CD8-positive, alpha-beta memory T cell (primary cell): ENCODE results near the gene TES. TPM values are rescaled to one million over a fixed set of nuclear protein-coding genes. Genes with fewer than 3 reads are reported as not detected.

Experiments used
- CTCF ChIA-PET: fragments of 350-600 bp; sonication (Branson Sonifier 250); formaldehyde crosslinking; loops from one replicate; lab custom pipeline; 2021; ENCODE audit warnings: antibody characterized with exemption; lab: Charles Lee
- POLR2A ChIA-PET: fragments of 350-600 bp; sonication (Branson Sonifier 250); formaldehyde crosslinking; loops from one replicate; lab custom pipeline; 2021; ENCODE audit warnings: antibody characterized with exemption; lab: Charles Lee
- DNase-seq, 5 donors: peaks; one replicate each; pipeline versions ENCODE4 v3.0.0 to v3.0.0-alpha.2; 2020 to 2022; ENCODE audit warnings: mixed read lengths in 1 of 5
- H3K27ac ChIP-seq: one replicate; pipeline ENCODE4 v1.7.0; 2013; ENCODE audit warnings: low read depth, mild to moderate bottlenecking, low read length, moderate library complexity
- H3K27me3 ChIP-seq: 2 replicates; pipeline ENCODE4 v1.7.0; 2013; ENCODE audit warnings: low read length, mild to moderate bottlenecking; ENCODE audit not compliant: insufficient read depth, poor library complexity, severe bottlenecking
- H3K36me3 ChIP-seq: 2 replicates; pipeline ENCODE4 v1.7.0; 2013; ENCODE audit warnings: mild to moderate bottlenecking, low read length, moderate library complexity; ENCODE audit not compliant: insufficient read depth
- H3K4me1 ChIP-seq: 2 replicates; pipeline ENCODE4 v1.7.0; 2013; ENCODE audit warnings: mild to moderate bottlenecking, low read length, moderate library complexity; ENCODE audit not compliant: insufficient read depth
- H3K4me3 ChIP-seq: 2 replicates; pipeline ENCODE4 v1.7.0; 2013; ENCODE audit warnings: mild to moderate bottlenecking, low read length
- H3K9me3 ChIP-seq: 2 replicates; pipeline ENCODE4 v1.7.0; 2013; ENCODE audit warnings: mild to moderate bottlenecking, low read length
- H3K27ac Mint-ChIP-seq, 8 donors: one replicate each; pipeline ENCODE4 v1.8.0; 2020 to 2021; ENCODE audit warnings: mixed read lengths in 8 of 8, mild to moderate bottlenecking in 6 of 8, inconsistent platforms in 3 of 8, moderate library complexity in 3 of 8
- H3K27me3 Mint-ChIP-seq, 2 donors: one replicate each; pipeline ENCODE4 v1.8.0; 2020 to 2021; ENCODE audit warnings: mixed read lengths in 2 of 2, mild to moderate bottlenecking in 1 of 2, moderate library complexity in 1 of 2
- H3K36me3 Mint-ChIP-seq, 3 donors: one replicate each; pipeline ENCODE4 v1.8.0; 2020 to 2021; ENCODE audit warnings: mixed read lengths in 3 of 3, inconsistent platforms in 1 of 3, mild to moderate bottlenecking in 1 of 3
- H3K4me1 Mint-ChIP-seq, 3 donors: one replicate each; pipeline ENCODE4 v1.8.0; 2020 to 2021; ENCODE audit warnings: mixed read lengths in 3 of 3, inconsistent platforms in 1 of 3, mild to moderate bottlenecking in 1 of 3
- H3K4me3 Mint-ChIP-seq, 7 donors: one replicate each; pipeline ENCODE4 v1.8.0; 2020 to 2021; ENCODE audit warnings: mixed read lengths in 7 of 7, mild to moderate bottlenecking in 6 of 7, moderate library complexity in 4 of 7, inconsistent platforms in 2 of 7
- H3K9me3 Mint-ChIP-seq, 5 donors: one replicate each; pipeline ENCODE4 v1.8.0; 2020 to 2022; ENCODE audit warnings: mixed read lengths in 5 of 5, mild to moderate bottlenecking in 3 of 5, moderate library complexity in 2 of 5, inconsistent platforms in 1 of 5
- polyA plus RNA-seq: library from polyadenylated mRNA; unstranded; fragments of 300-500 nt; fragmentation: Illumina TruSeq; gene quantifications from one replicate; pipeline ENCODE4 v1.2.3, GENCODE V29; 2021
- total RNA-seq, 2 experiments: library from RNA; stranded (reverse); gene quantifications; one replicate each; pipeline ENCODE4 v1.2.3, GENCODE V29; 2021

TES gene
- total and polyA plus RNA-seq, 3 experiments from 2014 or later, result 58.4 to 193 (median 59.0) TPM

DNA sequence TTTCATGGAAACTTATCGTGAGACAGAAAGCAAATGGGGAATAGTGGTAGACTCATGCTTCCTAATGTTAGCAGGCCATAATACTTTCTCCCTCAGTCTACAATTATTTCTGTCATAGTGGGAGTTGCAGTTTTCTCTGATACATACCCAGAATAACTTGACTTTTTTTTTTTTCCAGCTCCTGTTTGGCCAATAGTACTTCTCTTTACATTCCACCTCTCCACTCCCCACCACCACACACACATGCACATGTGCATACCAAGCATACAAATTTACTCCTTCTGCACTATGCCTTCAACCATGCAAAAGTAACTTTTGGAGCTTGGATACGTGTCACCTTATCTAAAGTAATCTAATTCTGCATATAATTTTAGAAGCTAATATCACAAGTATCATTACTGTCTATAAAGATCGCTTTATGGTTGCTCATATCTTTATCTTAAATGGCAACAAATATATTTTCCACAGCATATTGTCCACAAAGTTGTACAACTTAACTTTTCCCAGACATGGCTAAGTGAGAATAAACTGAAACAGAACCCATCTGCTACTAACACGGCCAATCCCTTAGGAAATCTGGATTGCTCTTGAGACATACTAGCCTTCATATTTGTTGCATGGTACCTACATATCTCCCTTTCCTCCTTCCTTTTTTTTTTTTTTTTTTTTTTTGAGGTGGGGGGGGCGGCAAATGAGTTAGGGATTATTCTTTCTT, 49.0 kb downstream of the TES start:
- no peak for DNase-seq
- peaks cover 0 to 2% of the 10 kb centered on the region in 2 donors for H3K27me3 Mint-ChIP-seq
- POLR2A ChIA-PET, result interaction anchor here (0.7 to 1.0 kb wide), 2 partner anchors 29 to 266 kb away, joined by 3 to 10 read pairs; partner anchors contain the start of gene CAV1

DNA sequence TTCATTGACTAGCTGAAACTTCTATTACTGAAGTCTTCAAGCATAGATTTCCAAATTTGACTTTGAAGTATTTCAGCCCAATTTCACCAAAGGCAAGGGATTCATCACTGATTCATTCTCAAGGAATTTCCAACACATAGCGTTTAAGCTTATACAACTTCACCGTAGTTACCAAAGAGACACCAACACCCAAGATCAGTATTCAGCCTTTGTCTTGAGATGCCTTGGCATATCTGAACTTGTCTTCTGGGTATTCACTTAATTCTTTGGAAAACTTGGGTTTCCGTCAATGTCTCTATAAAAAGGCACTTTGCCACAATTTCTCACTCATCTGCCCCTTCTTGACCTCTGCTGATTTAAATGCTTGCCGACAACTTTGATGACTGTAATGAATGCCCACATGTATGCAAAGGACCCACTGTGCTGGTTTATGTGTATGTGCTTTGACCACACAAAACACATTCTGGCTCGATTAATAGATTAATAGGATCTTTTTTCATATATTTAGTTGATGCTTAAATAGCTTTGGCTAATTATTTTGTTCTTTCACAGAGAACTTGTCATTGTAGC, 49.6 kb downstream of the TES start:
- Mint-ChIP-seq H3K4me3 (no peak overlapping the region), H3K4me1 (peaks cover 7 to 16% (median 11%) of the 10 kb centered on the region in 3 donors), H3K27ac (no peak overlapping the region), H3K36me3 (peaks cover 4 to 44% (median 9%) of the 10 kb centered on the region in 3 donors), H3K27me3 (peaks cover 0 to 2% of the 10 kb centered on the region in 2 donors), H3K9me3 (no peaks in the 10 kb centered on the region)
- Histone ChIP-seq H3K27me3 (no peaks in the 10 kb centered on the region), H3K36me3 (peaks cover 8% of the 10 kb centered on the region), H3K27ac (no peak overlapping the region), H3K4me1 (no peaks in the 10 kb centered on the region), H3K4me3 (no peak overlapping the region), H3K9me3 (no peaks in the 10 kb centered on the region)
- ChIA-PET CTCF (interaction anchor here (0.8 to 2.6 kb wide), 11 partner anchors 7 to 331 kb away, joined by 3 to 21 read pairs (median 4); partner anchors contain the start of gene TES), POLR2A (interaction anchor here (0.7 to 1.0 kb wide), 2 partner anchors 30 to 265 kb away, joined by 3 to 10 read pairs; partner anchors contain the start of gene CAV1)
- no peak for DNase-seq

More for the DNA sequence above, 49.0 kb downstream of the TES start:
- H3K9me3 Mint-ChIP-seq, result no peaks in the 10 kb centered on the region
- H3K27me3 ChIP-seq, result no peaks in the 10 kb centered on the region
- no peaks in the 10 kb centered on the region for H3K4me1 ChIP-seq
- H3K27ac Mint-ChIP-seq, result peak overlapping the region in 6 of 8 donors; percentile 10 to 63 (median 35)
- no peak overlapping the region for H3K27ac ChIP-seq
- H3K4me1 Mint-ChIP-seq, result peaks cover 7 to 17% (median 11%) of the 10 kb centered on the region in 3 donors
- peaks cover 4 to 47% (median 10%) of the 10 kb centered on the region in 3 donors for H3K36me3 Mint-ChIP-seq
- H3K36me3 ChIP-seq, result peaks cover 8% of the 10 kb centered on the region
- peak overlapping the region in 1 of 7 donors; percentile 46 for H3K4me3 Mint-ChIP-seq
- H3K4me3 ChIP-seq, result no peak overlapping the region
- H3K9me3 ChIP-seq, result no peaks in the 10 kb centered on the region
- CTCF ChIA-PET, result interaction anchor here (0.9 to 2.6 kb wide), 15 partner anchors 8 to 332 kb away, joined by 3 to 21 read pairs (median 4); partner anchors contain the start of gene TES

DNA sequence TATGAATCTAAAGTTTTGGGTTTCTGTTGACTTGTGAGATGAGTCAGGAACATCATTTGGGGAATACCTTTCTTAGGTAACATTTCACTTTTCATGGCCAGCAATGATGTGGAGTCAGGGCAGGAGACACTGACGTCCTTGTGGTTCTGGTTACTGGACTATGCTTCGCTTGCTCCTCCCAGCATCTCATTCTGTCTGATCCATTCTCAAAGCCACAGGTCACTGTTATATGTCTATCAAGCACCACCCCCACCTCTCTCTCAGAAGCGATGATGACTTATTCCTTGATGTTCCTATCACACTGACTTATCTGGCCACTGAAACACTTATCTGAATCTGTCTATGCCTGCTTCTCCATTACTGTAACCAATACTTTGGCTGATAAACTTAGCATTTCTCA, 51.6 kb downstream of the TES start:
- no peaks in the 10 kb centered on the region for H3K4me1 ChIP-seq
- peaks cover 8% of the 10 kb centered on the region for H3K36me3 ChIP-seq
- H3K27me3 ChIP-seq, result no peaks in the 10 kb centered on the region
- H3K27me3 Mint-ChIP-seq, result peaks cover 3 to 12% of the 10 kb centered on the region in 2 donors
- no peak overlapping the region for H3K27ac ChIP-seq
- H3K4me3 ChIP-seq, result no peak overlapping the region
- H3K9me3 Mint-ChIP-seq, result no peaks in the 10 kb centered on the region
- H3K27ac Mint-ChIP-seq, result peak overlapping the region in 2 of 8 donors; percentile 27 to 57
- no peak overlapping the region for H3K4me3 Mint-ChIP-seq
- H3K4me1 Mint-ChIP-seq, result peaks cover 7 to 14% (median 11%) of the 10 kb centered on the region in 3 donors
- ChIA-PET CTCF (no interaction called here), POLR2A (no interaction called here)
- peaks cover 4 to 25% (median 7%) of the 10 kb centered on the region in 3 donors for H3K36me3 Mint-ChIP-seq
- DNase-seq, result no peak
- no peaks in the 10 kb centered on the region for H3K9me3 ChIP-seq

- Histone ChIP-seq H3K36me3 (no peaks in the 10 kb centered on the region), H3K4me3 (no peak overlapping the region), H3K27ac (no peak overlapping the region), H3K4me1 (no peaks in the 10 kb centered on the region), H3K27me3 (no peaks in the 10 kb centered on the region), H3K9me3 (no peaks in the 10 kb centered on the region)
- Mint-ChIP-seq H3K4me1 (no peaks in the 10 kb centered on the region), H3K36me3 (no peaks in the 10 kb centered on the region), H3K9me3 (no peaks in the 10 kb centered on the region), H3K27ac (no peak overlapping the region), H3K4me3 (no peak overlapping the region), H3K27me3 (peaks cover 11 to 29% of the 10 kb centered on the region in 2 donors)
- DNase-seq, result no peak
- POLR2A ChIA-PET, result no interaction called here
- CTCF ChIA-PET, result interaction anchor here (1.0 kb wide), 1 partner anchor 260 kb away, joined by 5 read pairs; no protein-coding TSS in a partner anchor
These were observed 55.5 kb downstream of the TES start for GRCh38 chr7:116265881-116266280.

- no peak overlapping the region for H3K4me3 Mint-ChIP-seq
- H3K4me3 ChIP-seq, result no peak overlapping the region
- H3K4me1 Mint-ChIP-seq, result no peaks in the 10 kb centered on the region
- no peaks in the 10 kb centered on the region for H3K9me3 ChIP-seq
- H3K27me3 Mint-ChIP-seq, result peaks cover 11 to 40% of the 10 kb centered on the region in 2 donors
- H3K9me3 Mint-ChIP-seq, result no peaks in the 10 kb centered on the region
- ChIA-PET CTCF (no interaction called here), POLR2A (no interaction called here)
- no peak overlapping the region for H3K27ac Mint-ChIP-seq
- no peaks in the 10 kb centered on the region for H3K4me1 ChIP-seq
- DNase-seq, result no peak
- no peak overlapping the region for H3K27ac ChIP-seq
- no peaks in the 10 kb centered on the region for H3K36me3 ChIP-seq
- H3K27me3 ChIP-seq, result no peaks in the 10 kb centered on the region
- H3K36me3 Mint-ChIP-seq, result no peaks in the 10 kb centered on the region
These were observed 59.1 kb downstream of the TES start for GRCh38 chr7:116269466-116269865.

DNA sequence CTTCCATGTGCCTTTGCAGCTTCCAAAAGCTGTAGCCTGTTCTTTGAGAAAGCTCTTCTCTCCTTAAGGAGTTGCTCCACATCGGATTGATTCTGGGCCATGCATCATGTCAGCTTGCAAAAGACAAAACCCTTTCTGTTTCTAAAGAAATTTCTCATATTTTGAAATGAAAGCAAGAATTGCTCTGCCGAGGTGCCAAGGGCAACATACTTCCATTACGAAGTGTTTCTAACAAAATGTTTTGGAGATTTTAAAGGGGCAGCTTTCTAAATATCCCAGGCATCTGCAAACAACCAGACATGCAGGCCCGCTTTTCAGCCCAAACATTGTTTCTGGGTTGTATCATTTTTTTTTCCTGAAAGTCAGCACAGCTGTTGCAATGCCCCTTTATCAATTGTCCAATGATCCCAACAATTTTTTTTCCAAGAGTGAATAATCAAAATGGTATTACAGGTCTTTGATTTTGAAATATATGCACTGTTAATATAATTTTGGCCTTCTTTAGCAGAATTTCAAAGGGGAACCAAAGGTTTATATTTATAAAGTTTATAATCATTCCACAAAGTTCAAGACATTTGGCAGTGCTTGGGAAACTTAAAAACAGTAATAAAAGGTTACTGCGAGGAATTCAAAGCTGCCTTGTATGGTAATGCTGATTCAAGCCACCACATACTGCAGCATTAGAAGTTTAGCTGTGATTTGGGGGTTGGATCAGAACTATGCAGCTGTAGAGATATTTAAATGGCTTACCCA, 61.0 kb downstream of the TES start:
- Histone ChIP-seq H3K4me1 (no peaks in the 10 kb centered on the region), H3K36me3 (no peaks in the 10 kb centered on the region), H3K4me3 (no peak overlapping the region), H3K27ac (no peak overlapping the region), H3K9me3 (no peaks in the 10 kb centered on the region), H3K27me3 (no peaks in the 10 kb centered on the region)
- no peak overlapping the region for H3K27ac Mint-ChIP-seq
- POLR2A ChIA-PET, result no interaction called here
- H3K36me3 Mint-ChIP-seq, result no peaks in the 10 kb centered on the region
- H3K27me3 Mint-ChIP-seq, result peaks cover 11 to 34% of the 10 kb centered on the region in 2 donors
- CTCF ChIA-PET, result no interaction called here
- no peak for DNase-seq
- no peaks in the 10 kb centered on the region for H3K9me3 Mint-ChIP-seq
- no peaks in the 10 kb centered on the region for H3K4me1 Mint-ChIP-seq
- no peak overlapping the region for H3K4me3 Mint-ChIP-seq

GRCh38 chr7:116271963-116272886, 61.9 kb downstream of the TES start:
- no peaks in the 10 kb centered on the region for H3K36me3 Mint-ChIP-seq
- H3K4me3 Mint-ChIP-seq, result no peak overlapping the region
- Histone ChIP-seq H3K9me3 (no peaks in the 10 kb centered on the region), H3K27ac (no peak overlapping the region), H3K27me3 (no peaks in the 10 kb centered on the region), H3K36me3 (no peaks in the 10 kb centered on the region), H3K4me1 (no peaks in the 10 kb centered on the region), H3K4me3 (no peak overlapping the region)
- no peak overlapping the region for H3K27ac Mint-ChIP-seq
- no peaks in the 10 kb centered on the region for H3K4me1 Mint-ChIP-seq
- no peaks in the 10 kb centered on the region for H3K9me3 Mint-ChIP-seq
- ChIA-PET POLR2A (no interaction called here), CTCF (no interaction called here)
- DNase-seq, result no peak
- peaks cover 11 to 41% of the 10 kb centered on the region in 2 donors for H3K27me3 Mint-ChIP-seq
